ENCODE measurements around the gene KBTBD12.

KBTBD12 gene

GRCh38 chr3:127927829-127928604 is 13.0 kb downstream of the KBTBD12 start:
- Histone ChIP-seq H3K4me2 (ENCODE audit: low read length) (no peak overlapping the region), H3K36me3 (ENCODE audit: control insufficient read depth, insufficient read depth, low read length) (no peaks in the 10 kb centered on the region), H3K27ac (no peak overlapping the region), H2AFZ (no peak overlapping the region), H3K9ac (no peak overlapping the region), H3K4me3 (ENCODE audit: low read depth, low read length) (no peak overlapping the region), H3K79me2 (no peaks in the 10 kb centered on the region), H3K4me1 (no peaks in the 10 kb centered on the region), H3K9me3 (ENCODE audit: control insufficient read depth, low read length) (no peaks in the 10 kb centered on the region), H3K27me3 (ENCODE audit: control insufficient read depth, insufficient read depth, low read length) (no peaks in the 10 kb centered on the region)
- TF ChIP-seq CTCF (IDR thresholded peaks at IDR 0.05) = no peak

- Histone ChIP-seq H2AFZ (no peak overlapping the region), H3K4me1 (no peaks in the 10 kb centered on the region), H3K9ac (no peak overlapping the region), H3K4me3 (ENCODE audit: low read depth, low read length) (no peak overlapping the region), H3K79me2 (no peaks in the 10 kb centered on the region), H3K9me3 (ENCODE audit: control insufficient read depth, low read length) (no peaks in the 10 kb centered on the region), H3K4me2 (ENCODE audit: low read length) (no peak overlapping the region), H3K36me3 (ENCODE audit: control insufficient read depth, insufficient read depth, low read length) (no peaks in the 10 kb centered on the region), H3K27me3 (ENCODE audit: control insufficient read depth, insufficient read depth, low read length) (no peaks in the 10 kb centered on the region), H3K27ac (no peak overlapping the region)
- TF ChIP-seq CTCF (IDR thresholded peaks at IDR 0.05) = no peak
Observed at GRCh38 chr3:127929818-127930413, 14.9 kb downstream of the KBTBD12 start.

- TF ChIP-seq CTCF (IDR thresholded peaks at IDR 0.05) = no peak
- H3K4me2 ChIP-seq (ENCODE audit: low read length) = no peak overlapping the region
- H3K36me3 ChIP-seq (ENCODE audit: control insufficient read depth, insufficient read depth, low read length) = no peaks in the 10 kb centered on the region
- no peak overlapping the region for H3K9ac ChIP-seq
- no peak overlapping the region for H2AFZ ChIP-seq
- H3K4me1 ChIP-seq = no peaks in the 10 kb centered on the region
- H3K4me3 ChIP-seq (ENCODE audit: low read depth, low read length) = no peak overlapping the region
- H3K79me2 ChIP-seq = no peaks in the 10 kb centered on the region
- no peaks in the 10 kb centered on the region for H3K27me3 ChIP-seq (ENCODE audit: control insufficient read depth, insufficient read depth, low read length)
- H3K9me3 ChIP-seq (ENCODE audit: control insufficient read depth, low read length) = peaks cover 2% of the 10 kb centered on the region
- no peak overlapping the region for H3K27ac ChIP-seq
Observed at GRCh38 chr3:127933396-127933795, 18.4 kb downstream of the KBTBD12 start.

GRCh38 chr3:127938800-127939199 is 23.8 kb downstream of the KBTBD12 start:
- no peaks in the 10 kb centered on the region for H3K4me1 ChIP-seq
- no peak overlapping the region for H3K9ac ChIP-seq
- H3K79me2 ChIP-seq = no peaks in the 10 kb centered on the region
- no peak overlapping the region for H3K27ac ChIP-seq
- no peak for TF ChIP-seq CTCF (IDR thresholded peaks at IDR 0.05)
- no peaks in the 10 kb centered on the region for H3K36me3 ChIP-seq (ENCODE audit: control insufficient read depth, insufficient read depth, low read length)
- peaks cover 2% of the 10 kb centered on the region for H3K9me3 ChIP-seq (ENCODE audit: control insufficient read depth, low read length)
- no peaks in the 10 kb centered on the region for H3K27me3 ChIP-seq (ENCODE audit: control insufficient read depth, insufficient read depth, low read length)
- H3K4me2 ChIP-seq (ENCODE audit: low read length) = no peak overlapping the region
- no peak overlapping the region for H3K4me3 ChIP-seq (ENCODE audit: low read depth, low read length)
- H2AFZ ChIP-seq = no peak overlapping the region

All from parathyroid adenoma (tissue), 2 donors.